Activated CD8-positive, alpha-beta T cell treated with anti-CD3 and anti-CD28 coated beads for 36 hours (primary cell): ENCODE results near the gene ZNF684. TPM values are rescaled to one million over a fixed set of nuclear protein-coding genes. Genes with fewer than 3 reads are reported as not detected.
A peak's percentile ranks its signal among the peaks of the same experiment; 100 is the strongest.
"Not testable (repeated sequence)": the region's sequence is repeated elsewhere in the genome, so short reads cannot be mapped to it uniquely, and the experiment has no call there.

Source experiments
- ATAC-seq: fragments of 200-7000 bp; cut with Tn5 transposase; one replicate; pipeline ENCODE4 v1.10.0; 2021; ENCODE audit warnings: mild to moderate bottlenecking, moderate library complexity
- CTCF ChIA-PET: fragments of 350-600 bp; sonication (Branson Sonifier 250); formaldehyde crosslinking; loops from one replicate; lab custom pipeline; 2021; ENCODE audit warnings: antibody characterized with exemption; lab: Charles Lee
- POLR2A ChIA-PET: fragments of 350-600 bp; sonication (Branson Sonifier 250); formaldehyde crosslinking; loops from one replicate; lab custom pipeline; 2021; ENCODE audit warnings: antibody characterized with exemption; lab: Charles Lee
- DNase-seq: peaks from one replicate; pipeline ENCODE4 v3.0.0-alpha.2; 2020
- H3K27ac Mint-ChIP-seq: one replicate; pipeline ENCODE4 v1.8.0; 2021; ENCODE audit warnings: mild to moderate bottlenecking, mixed read lengths
- H3K27me3 Mint-ChIP-seq: one replicate; pipeline ENCODE4 v1.8.0; 2021; ENCODE audit warnings: mixed read lengths
- H3K36me3 Mint-ChIP-seq: one replicate; pipeline ENCODE4 v1.8.0; 2021; ENCODE audit warnings: low read depth, mixed read lengths
- H3K4me1 Mint-ChIP-seq: one replicate; pipeline ENCODE4 v1.8.0; 2021; ENCODE audit warnings: low read depth, mixed read lengths
- H3K4me3 Mint-ChIP-seq: one replicate; pipeline ENCODE4 v1.8.0; 2021; ENCODE audit warnings: mild to moderate bottlenecking, moderate library complexity, mixed read lengths
- H3K9me3 Mint-ChIP-seq: one replicate; pipeline ENCODE4 v1.8.0; 2021; ENCODE audit warnings: mixed read lengths
- CTCF ChIP-seq: fragments of 200-600 bp; IDR thresholded peaks from one replicate; pipeline ENCODE4 v1.8.0; 2022; ENCODE audit warnings: antibody characterized with exemption, mild to moderate bottlenecking
- intact Hi-C: fragments of 100-400 bp; cut with micrococcal nuclease; formaldehyde crosslinking; loops from one replicate; pipeline ENCODE4 v1.10.0; 2022
- total RNA-seq, 2 experiments: library from RNA; stranded (reverse); gene quantifications; one replicate each; pipeline ENCODE4 v1.2.3, GENCODE V29; 2021

The ZNF684 gene
- total RNA-seq, 2 experiments from 2014 or later, result 4.2 to 4.4 TPM

DNA sequence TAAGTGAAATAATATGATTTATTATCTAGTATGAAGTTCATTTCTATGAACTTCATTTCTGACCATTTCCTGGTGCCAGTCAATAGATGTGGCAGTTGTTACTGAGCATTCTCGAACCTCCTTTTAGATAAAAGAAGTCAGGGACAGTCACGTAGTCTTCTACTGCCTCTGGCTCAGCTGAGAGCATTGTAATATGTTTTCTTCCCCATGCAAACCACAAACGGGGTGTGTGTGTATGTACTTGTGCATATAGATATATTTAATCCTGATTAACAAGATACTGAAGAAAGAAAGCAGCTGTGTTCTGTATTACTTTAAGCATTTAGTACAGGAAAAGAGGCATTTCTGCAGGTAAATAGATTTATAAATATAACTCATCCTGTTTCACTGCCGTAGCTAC, 21.6 kb downstream of the ZNF684 start:
- no peak overlapping the region for H3K27ac Mint-ChIP-seq
- peaks cover 2% of the 10 kb centered on the region for H3K9me3 Mint-ChIP-seq
- POLR2A ChIA-PET, result no interaction called here
- TF ChIP-seq CTCF, result no peak
- CTCF ChIA-PET, result no interaction called here
- H3K36me3 Mint-ChIP-seq, result peaks cover 2% of the 10 kb centered on the region
- no peaks in the 10 kb centered on the region for H3K4me1 Mint-ChIP-seq
- no peak for ATAC-seq
- H3K4me3 Mint-ChIP-seq, result no peak overlapping the region
- no peak for DNase-seq
- intact Hi-C loops, result no loop called here
- H3K27me3 Mint-ChIP-seq, result no peaks in the 10 kb centered on the region

DNA sequence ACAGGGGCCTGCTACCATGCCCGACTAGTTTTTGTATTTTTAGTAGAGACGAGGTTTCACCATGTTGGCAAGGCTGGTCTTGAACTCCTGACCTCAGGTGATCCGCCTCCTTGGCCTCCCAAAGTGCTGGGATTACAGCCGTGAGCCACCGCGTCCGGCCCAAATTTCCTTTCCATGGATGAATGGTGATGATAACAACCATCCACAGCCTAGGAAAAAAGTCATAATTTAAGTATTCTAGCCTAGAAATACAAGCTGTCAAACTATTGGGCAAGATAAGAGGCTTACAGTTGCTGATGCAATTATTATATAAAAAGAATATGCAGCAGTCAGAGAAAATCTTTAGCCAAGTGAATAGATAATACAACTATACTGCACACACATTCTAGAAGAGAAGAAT, 23.4 kb downstream of the ZNF684 start:
- DNase-seq, H3K27ac Mint-ChIP-seq, intact Hi-C loops, ATAC-seq, POLR2A ChIA-PET, H3K27me3 Mint-ChIP-seq, H3K4me3 Mint-ChIP-seq, H3K4me1 Mint-ChIP-seq, H3K9me3 Mint-ChIP-seq, H3K36me3 Mint-ChIP-seq, CTCF ChIA-PET: not testable (repeated sequence)

DNA sequence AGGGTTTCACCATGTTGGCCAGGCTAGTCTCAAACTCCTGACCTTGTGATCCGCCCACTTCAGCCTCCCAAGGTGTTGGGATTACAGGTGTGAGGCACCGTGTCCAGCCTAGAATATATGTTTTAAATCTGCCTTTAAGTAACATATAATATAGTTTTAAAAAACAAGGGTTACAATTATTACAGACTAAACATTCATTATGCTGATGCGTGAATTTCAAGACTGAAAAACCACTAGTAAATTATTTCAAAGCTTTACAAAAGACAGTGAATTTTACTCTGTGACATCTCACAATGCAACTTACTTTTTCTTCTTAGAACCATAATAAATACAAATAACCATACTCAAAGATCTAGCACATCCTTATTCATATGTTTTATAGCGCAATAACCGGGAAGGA, 24.7 kb downstream of the ZNF684 start:
- intact Hi-C loops, result no loop called here
- ATAC-seq (no peak), DNase-seq (no peak)
- no peaks in the 10 kb centered on the region for H3K9me3 Mint-ChIP-seq
- H3K27ac Mint-ChIP-seq, result no peak overlapping the region
- no peak for TF ChIP-seq CTCF
- H3K4me1 Mint-ChIP-seq, result no peaks in the 10 kb centered on the region
- H3K36me3 Mint-ChIP-seq, result no peaks in the 10 kb centered on the region
- CTCF ChIA-PET, result interaction anchor here (4.4 kb wide), 1 partner anchor 24 kb away, joined by 20 read pairs; the partner anchor contains the start of gene ZNF684
- no peak overlapping the region for H3K4me3 Mint-ChIP-seq
- POLR2A ChIA-PET, result interaction anchor here (0.7 kb wide), 1 partner anchor 555 kb away, joined by 3 read pairs; no protein-coding TSS in a partner anchor
- H3K27me3 Mint-ChIP-seq, result no peaks in the 10 kb centered on the region

GRCh38 chr1:40558241-40558640, 26.8 kb downstream of the ZNF684 start:
- H3K27me3 Mint-ChIP-seq, H3K4me1 Mint-ChIP-seq, POLR2A ChIA-PET, H3K4me3 Mint-ChIP-seq, H3K9me3 Mint-ChIP-seq, H3K36me3 Mint-ChIP-seq, DNase-seq, H3K27ac Mint-ChIP-seq, ATAC-seq, intact Hi-C loops: not testable (repeated sequence)
- CTCF ChIA-PET, result interaction anchor here (1.0 to 4.4 kb wide), 2 partner anchors 26 to 120 kb away, joined by 3 to 20 read pairs; partner anchors contain the start of gene ZNF684

DNA sequence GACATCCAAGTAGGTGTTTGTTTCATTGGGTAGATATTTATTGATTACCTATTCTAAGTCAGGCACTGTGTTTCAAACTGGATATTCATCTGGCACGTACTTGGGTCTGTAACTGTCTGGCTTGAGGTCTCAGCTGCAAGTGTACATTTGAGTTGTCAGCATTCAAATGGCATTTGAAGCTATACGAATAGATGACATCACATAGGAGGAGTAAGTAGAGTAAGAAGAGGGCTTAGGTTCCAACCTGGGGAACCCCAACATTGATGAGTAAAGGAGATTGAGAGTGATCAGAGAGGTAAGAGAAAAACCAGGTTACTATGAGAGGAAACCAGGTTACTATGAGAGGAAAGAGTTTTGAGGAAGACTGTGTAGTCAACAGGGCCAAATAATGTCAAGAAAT, 30.7 kb downstream of the ZNF684 start:
- intact Hi-C loops, result no loop called here
- peaks cover 2% of the 10 kb centered on the region for H3K9me3 Mint-ChIP-seq
- ChIA-PET POLR2A (no interaction called here), CTCF (no interaction called here)
- no peaks in the 10 kb centered on the region for H3K27me3 Mint-ChIP-seq
- H3K27ac Mint-ChIP-seq, result no peak overlapping the region
- TF ChIP-seq CTCF, result no peak
- H3K4me1 Mint-ChIP-seq, result peaks cover 10% of the 10 kb centered on the region
- DNase-seq (no peak), ATAC-seq (peak; percentile 62)
- H3K4me3 Mint-ChIP-seq, result no peak overlapping the region
- no peaks in the 10 kb centered on the region for H3K36me3 Mint-ChIP-seq

DNA sequence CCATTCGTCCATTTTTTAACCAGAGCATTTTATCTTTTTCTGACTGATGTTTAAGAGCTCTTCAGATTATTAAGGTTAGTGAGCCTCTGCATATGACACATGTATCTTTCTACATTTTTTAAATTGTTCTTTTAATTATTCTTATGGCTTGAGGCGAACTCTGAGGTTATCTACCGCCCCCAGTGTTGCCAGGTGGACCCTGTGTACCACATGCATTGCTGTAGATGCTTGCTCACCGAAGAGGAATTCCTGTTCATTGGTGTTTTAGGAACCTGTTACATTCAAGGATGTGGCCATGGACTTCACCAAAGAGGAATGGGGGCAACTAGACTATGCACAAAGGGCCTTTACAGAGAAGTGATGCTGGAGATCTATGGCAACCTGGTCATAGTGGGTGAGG, 31.8 kb downstream of the ZNF684 start:
- DNase-seq, result no peak
- peaks cover 10% of the 10 kb centered on the region for H3K4me1 Mint-ChIP-seq
- no peak for ATAC-seq
- no peak for TF ChIP-seq CTCF
- H3K36me3 Mint-ChIP-seq, result no peaks in the 10 kb centered on the region
- H3K27me3 Mint-ChIP-seq, result no peaks in the 10 kb centered on the region
- ChIA-PET CTCF (no interaction called here), POLR2A (interaction anchor here (0.5 to 0.8 kb wide), 2 partner anchors 33 to 364 kb away, joined by 3 read pairs; no protein-coding TSS in a partner anchor)
- intact Hi-C loops, result no loop called here
- no peak overlapping the region for H3K27ac Mint-ChIP-seq
- no peak overlapping the region for H3K4me3 Mint-ChIP-seq
- H3K9me3 Mint-ChIP-seq, result peaks cover 2% of the 10 kb centered on the region
